ENCODE measurements around the gene PTPN21. TPM values are rescaled to one million over a fixed set of nuclear protein-coding genes. Genes with fewer than 3 reads are reported as not detected.

PTPN21 gene
- total and polyA plus RNA-seq, 9 of the 15 experiments (the other 6 are each of a cell fraction or from before 2014, with no cell fraction given): 0.06 to 1.9 (median 0.94) TPM

GRCh38 chr14:88430976-88431375, 123.8 kb downstream of the PTPN21 start:
- no peak overlapping the region for H3K27ac ChIP-seq (ENCODE audit: extremely low read depth, low read depth, low read length)
- no peaks in the 10 kb centered on the region for H3K27me3 ChIP-seq (ENCODE audit: control insufficient read depth in 2 of 2, insufficient read depth in 2 of 2, low read length in 2 of 2)
- TF ChIP-seq NKRF (IDR thresholded peaks at IDR 0.05; ENCODE audit: borderline replicate concordance) (no peak), EWSR1 (IDR thresholded peaks at IDR 0.05; ENCODE audit: borderline replicate concordance, low read depth, partially characterized antibody) (no peak), DDX20 (tag; IDR thresholded peaks at IDR 0.05; ENCODE audit: low read depth) (no peak), ETV1 (tag; conservative IDR thresholded peaks at IDR 0.05; ENCODE audit: low read depth) (no peak), KDM1A (IDR thresholded peaks at IDR 0.05) (no peak), TAF15 (IDR thresholded peaks at IDR 0.05; ENCODE audit: low read depth, low read length) (no peak), RBM22 (IDR thresholded peaks at IDR 0.05; ENCODE audit: low read depth, low read length, poor library complexity, severe bottlenecking) (no peak)
- TF ChIP-seq, protein P1, sequence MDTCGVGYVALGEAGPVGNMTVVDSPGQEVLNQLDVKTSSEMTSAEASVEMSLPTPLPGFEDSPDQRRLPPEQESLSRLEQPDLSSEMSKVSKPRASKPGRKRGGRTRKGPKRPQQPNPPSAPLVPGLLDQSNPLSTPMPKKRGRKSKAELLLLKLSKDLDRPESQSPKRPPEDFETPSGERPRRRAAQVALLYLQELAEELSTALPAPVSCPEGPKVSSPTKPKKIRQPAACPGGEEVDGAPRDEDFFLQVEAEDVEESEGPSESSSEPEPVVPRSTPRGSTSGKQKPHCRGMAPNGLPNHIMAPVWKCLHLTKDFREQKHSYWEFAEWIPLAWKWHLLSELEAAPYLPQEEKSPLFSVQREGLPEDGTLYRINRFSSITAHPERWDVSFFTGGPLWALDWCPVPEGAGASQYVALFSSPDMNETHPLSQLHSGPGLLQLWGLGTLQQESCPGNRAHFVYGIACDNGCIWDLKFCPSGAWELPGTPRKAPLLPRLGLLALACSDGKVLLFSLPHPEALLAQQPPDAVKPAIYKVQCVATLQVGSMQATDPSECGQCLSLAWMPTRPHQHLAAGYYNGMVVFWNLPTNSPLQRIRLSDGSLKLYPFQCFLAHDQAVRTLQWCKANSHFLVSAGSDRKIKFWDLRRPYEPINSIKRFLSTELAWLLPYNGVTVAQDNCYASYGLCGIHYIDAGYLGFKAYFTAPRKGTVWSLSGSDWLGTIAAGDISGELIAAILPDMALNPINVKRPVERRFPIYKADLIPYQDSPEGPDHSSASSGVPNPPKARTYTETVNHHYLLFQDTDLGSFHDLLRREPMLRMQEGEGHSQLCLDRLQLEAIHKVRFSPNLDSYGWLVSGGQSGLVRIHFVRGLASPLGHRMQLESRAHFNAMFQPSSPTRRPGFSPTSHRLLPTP (IDR thresholded peaks at IDR 0.05; ENCODE audit: borderline replicate concordance, extremely low read depth, insufficient read length): no peak
- WGBS (ENCODE audit: insufficient coverage, low coverage, missing lambda C conversion rate): 5% methylated on average over 2 of the region's 2 CpGs
- H3K4me1 ChIP-seq (replicated peaks in 1 of 2; ENCODE audit: control insufficient read depth in 2 of 2, insufficient read depth in 2 of 2, low read length in 2 of 2): no peaks in the 10 kb centered on the region
- no peaks in the 10 kb centered on the region for H4K20me1 ChIP-seq (replicated peaks; ENCODE audit: control insufficient read depth, insufficient read depth, low read length)
- H3K36me3 ChIP-seq (ENCODE audit: control insufficient read depth, insufficient read depth, low read length): no peaks in the 10 kb centered on the region
- in situ Hi-C loops (cut with MboI) (no loop called here), intact Hi-C loops (cut with micrococcal nuclease) (no loop called here)
- H3K79me2 ChIP-seq (ENCODE audit: control insufficient read depth, insufficient read depth, low read length): no peaks in the 10 kb centered on the region
- H3K4me2 ChIP-seq (ENCODE audit: insufficient read depth, low read length): no peak overlapping the region
- BruUV-seq (replicated peaks): no TSS peak
- FAIRE-seq: no peak
- CTCF ChIA-PET (ENCODE audit: low intra/inter-chr PET ratio): no interaction called here
- no peak for ATAC-seq
- H3K9ac ChIP-seq (ENCODE audit: insufficient read depth in 1 of 2, low read depth in 2 of 2, low read length in 2 of 2): no peak overlapping the region
- POLR2A ChIA-PET: no interaction called here
- H3K9me1 ChIP-seq (ENCODE audit: control insufficient read depth, insufficient read depth, low read length): no peaks in the 10 kb centered on the region
- DNase-seq (ENCODE audit: extremely low read depth in 1 of 4, low spot score in 3 of 4): no peak
- no peak overlapping the region for H2AFZ ChIP-seq (ENCODE audit: low read depth, low read length)
- no peak overlapping the region for H3K4me3 ChIP-seq
- H3K9me3 ChIP-seq (replicated peaks; ENCODE audit: control insufficient read depth, insufficient read depth, low read depth, low read length): no peaks in the 10 kb centered on the region
